B cell (primary cell): Measurements from ENCODE around the gene VWA5B1. TPM values are rescaled to one million over a fixed set of nuclear protein-coding genes. Genes with fewer than 3 reads are reported as not detected.
"Not testable (repeated sequence)": the region's sequence is repeated elsewhere in the genome, so short reads cannot be mapped to it uniquely, and the experiment has no call there.

ENCODE experiments used
- ATAC-seq: fragments of 200-7000 bp; cut with Tn5 transposase; one replicate; pipeline ENCODE4 v1.10.0; 2021; ENCODE audit warnings: low read depth, mild to moderate bottlenecking, moderate number of reproducible peaks, moderate library complexity
- CTCF ChIA-PET: fragments of 350-600 bp; sonication (Branson Sonifier 250); formaldehyde crosslinking; loops from one replicate; lab custom pipeline; 2021; ENCODE audit warnings: antibody characterized with exemption, inconsistent platforms; lab: Charles Lee
- POLR2A ChIA-PET: fragments of 350-600 bp; sonication (Branson Sonifier 250); formaldehyde crosslinking; loops from one replicate; lab custom pipeline; 2021; ENCODE audit warnings: antibody characterized with exemption; lab: Charles Lee
- DNase-seq: peaks from one replicate; pipeline ENCODE4 v3.0.0; 2013
- H2AFZ ChIP-seq: 2 replicates; pipeline ENCODE4 v1.6.1; 2012; ENCODE audit warnings: mild to moderate bottlenecking, low read depth, low read length; ENCODE audit not compliant: insufficient read depth, poor library complexity, severe bottlenecking
- H3K27ac ChIP-seq, 2 donors: 1 replicate in 1 of 2; 2 replicates in 1 of 2; pipeline ENCODE4 v1.5.1; 2012 to 2013; ENCODE audit warnings: low read length in 2 of 2, mild to moderate bottlenecking in 2 of 2, moderate library complexity in 1 of 2
- H3K27me3 ChIP-seq, 4 experiments: fragments of 200-600 bp in 1 of 4; sonication (generic) in 1 of 4; replicated peaks in 1 of 4; 1 replicate in 2 of 4; 2 replicates in 2 of 4; pipeline versions ENCODE4 v1.6.1 to v1.7.0; 2013 to 2016; ENCODE audit warnings: low read length in 3 of 4, mild to moderate bottlenecking in 2 of 4, mixed read lengths in 1 of 4, moderate library complexity in 1 of 4; ENCODE audit not compliant: insufficient read depth in 4 of 4, control insufficient read depth in 3 of 4; ENCODE audit errors: control extremely low read depth in 1 of 4
- H3K36me3 ChIP-seq, 2 experiments: replicated peaks in 1 of 2; 1 replicate in 1 of 2; 2 replicates in 1 of 2; pipeline versions ENCODE4 v1.6.1 to v1.7.1; 2013; ENCODE audit warnings: low read length in 1 of 2; ENCODE audit not compliant: insufficient read depth in 2 of 2, control insufficient read depth in 1 of 2; ENCODE audit errors: control extremely low read depth in 1 of 2, extremely low read depth in 1 of 2
- H3K4me1 ChIP-seq, 2 donors: fragments of 200-600 bp in 1 of 2; sonication (generic) in 1 of 2; 1 replicate in 1 of 2; 2 replicates in 1 of 2; pipeline versions ENCODE4 v1.5.1 to v1.6.1; 2013 to 2017; ENCODE audit warnings: low read length in 2 of 2; ENCODE audit not compliant: control insufficient read depth in 2 of 2, insufficient read depth in 2 of 2
- H3K4me2 ChIP-seq: replicated peaks from 2 replicates; pipeline ENCODE3; 2012; ENCODE audit warnings: mild to moderate bottlenecking, low read depth, low read length; ENCODE audit not compliant: poor library complexity, severe bottlenecking
- H3K4me3 ChIP-seq, 5 experiments: fragments of 200-600 bp in 1 of 5; sonication (generic) in 1 of 5; 1 replicate in 3 of 5; 2 replicates in 2 of 5; pipeline versions ENCODE4 v1.5.1 to v1.7.0; 2011 to 2016; ENCODE audit warnings: low read length in 4 of 5, mild to moderate bottlenecking in 4 of 5, low read depth in 2 of 5, control low read depth in 1 of 5, moderate library complexity in 1 of 5; ENCODE audit not compliant: insufficient read depth in 1 of 5; ENCODE audit errors: control extremely low read depth in 1 of 5, extremely low read depth in 1 of 5
- H3K79me2 ChIP-seq: fragments of 200-600 bp; sonication (generic); one replicate; pipeline ENCODE4 v1.6.0; 2016; ENCODE audit warnings: low read length; ENCODE audit not compliant: control insufficient read depth, insufficient read depth
- H3K9ac ChIP-seq: fragments of 200-600 bp; sonication (generic); 2 replicates; pipeline ENCODE4 v1.6.1; 2017; ENCODE audit warnings: mild to moderate bottlenecking, low read length, moderate library complexity
- H3K9me3 ChIP-seq, 3 donors: one replicate each; pipeline versions ENCODE4 v1.6.1 to v1.7.1; 2013; ENCODE audit warnings: low read length in 2 of 3; ENCODE audit not compliant: control insufficient read depth in 2 of 3, insufficient read depth in 1 of 3; ENCODE audit errors: control extremely low read depth in 1 of 3
- H4K20me1 ChIP-seq: 2 replicates; pipeline ENCODE4 v1.6.0; 2012; ENCODE audit warnings: mild to moderate bottlenecking, low read length; ENCODE audit not compliant: insufficient read depth, control insufficient read depth, poor library complexity, severe bottlenecking
- H3K27ac Mint-ChIP-seq: one replicate; pipeline ENCODE4 v1.8.0; 2021; ENCODE audit warnings: mixed read lengths
- H3K27me3 Mint-ChIP-seq: one replicate; pipeline ENCODE4 v1.8.0; 2021; ENCODE audit warnings: mixed read lengths
- H3K4me1 Mint-ChIP-seq: one replicate; pipeline ENCODE4 v1.8.0; 2021; ENCODE audit warnings: mixed read lengths
- H3K4me3 Mint-ChIP-seq: one replicate; pipeline ENCODE4 v1.8.0; 2021; ENCODE audit warnings: mixed read lengths
- H3K9me3 Mint-ChIP-seq: one replicate; pipeline ENCODE4 v1.8.0; 2022; ENCODE audit warnings: mixed read lengths; ENCODE audit not compliant: insufficient read depth
- CTCF ChIP-seq: fragments of 200-600 bp; IDR thresholded peaks from one replicate; pipeline ENCODE4 v1.8.0; 2022; ENCODE audit warnings: antibody characterized with exemption, mild to moderate bottlenecking
- EZH2 ChIP-seq: IDR thresholded peaks from 2 replicates; pipeline ENCODE4 v1.6.1; 2012; ENCODE audit warnings: borderline replicate concordance, low read depth, mild to moderate bottlenecking, moderate library complexity, low read length; ENCODE audit not compliant: insufficient read depth, poor library complexity, severe bottlenecking
- WGBS: methylation state at CpG from one replicate; pipeline ENCODE4 v1.1.5; 2013; ENCODE audit warnings: missing lambda C conversion rate; ENCODE audit not compliant: insufficient coverage; 5-methylcytosine and 5-hydroxymethylcytosine counted together
- intact Hi-C: fragments of 100-400 bp; cut with micrococcal nuclease; formaldehyde crosslinking; loops from one replicate; pipeline ENCODE4 v1.10.0; 2022
- polyA plus RNA-seq: library from polyadenylated mRNA; depleted of rRNA; stranded (reverse); fragments of >200 nt; gene quantifications from 2 replicates; pipeline ENCODE4 v1.2.3, GENCODE V29; 2012
- total RNA-seq, 2 donors: library from RNA; stranded (reverse); fragments of 120-200 nt in 1 of 2; gene quantifications; 1 replicate in 1 of 2; 2 replicates in 1 of 2; pipeline versions ENCODE4 v1.2.3 to v1.2.4, GENCODE V29; 2013 to 2022

The VWA5B1 gene
- total and polyA plus RNA-seq, 2 donors (not counting 1 experiment from before 2014, with no cell fraction given): not detected

- peaks cover 0 to 8% (median 0%) of the 10 kb centered on the region in 3 donors for H3K9me3 ChIP-seq
- ChIA-PET CTCF (no interaction called here), POLR2A (no interaction called here)
- peaks cover 0 to 10% (median 4%) of the 10 kb centered on the region in 4 experiments for H3K27me3 ChIP-seq
- H3K4me2 ChIP-seq: no peak overlapping the region
- Mint-ChIP-seq H3K27ac (no peak overlapping the region), H3K9me3 (peaks cover 7% of the 10 kb centered on the region), H3K4me1 (no peaks in the 10 kb centered on the region), H3K4me3 (no peak overlapping the region), H3K27me3 (peaks cover 72% of the 10 kb centered on the region)
- H2AFZ ChIP-seq: no peak overlapping the region
- no peaks in the 10 kb centered on the region for H3K36me3 ChIP-seq
- no peaks in the 10 kb centered on the region for H3K4me1 ChIP-seq
- TF ChIP-seq EZH2: no peak
- no peak for TF ChIP-seq CTCF
- WGBS: 100% methylated on average over 1 of the region's 3 CpGs
- no peaks in the 10 kb centered on the region for H3K79me2 ChIP-seq
- no peaks in the 10 kb centered on the region for H4K20me1 ChIP-seq
- DNase-seq (no peak), ATAC-seq (no peak)
- no peak overlapping the region for H3K27ac ChIP-seq
- no peak overlapping the region for H3K9ac ChIP-seq
- no peak overlapping the region for H3K4me3 ChIP-seq
- intact Hi-C loops: no loop called here
Measured at GRCh38 chr1:20285510-20285909, 5.2 kb upstream of the VWA5B1 start.

GRCh38 chr1:20287696-20288095, 3.0 kb upstream of the VWA5B1 start:
- ATAC-seq, H3K9ac ChIP-seq, H3K4me1 ChIP-seq, H3K79me2 ChIP-seq, H3K9me3 Mint-ChIP-seq, H4K20me1 ChIP-seq, H3K4me3 Mint-ChIP-seq, H3K4me3 ChIP-seq, H2AFZ ChIP-seq, H3K27ac ChIP-seq, H3K9me3 ChIP-seq, H3K36me3 ChIP-seq, H3K4me1 Mint-ChIP-seq, POLR2A ChIA-PET, DNase-seq, H3K27ac Mint-ChIP-seq, H3K4me2 ChIP-seq, intact Hi-C loops: not testable (repeated sequence)
- CTCF ChIA-PET: interaction anchor here (0.6 kb wide), 1 partner anchor 91 kb away, joined by 5 read pairs; no protein-coding TSS in a partner anchor
- peaks cover 81% of the 10 kb centered on the region for H3K27me3 Mint-ChIP-seq
- peaks cover 0 to 31% (median 10%) of the 10 kb centered on the region in 4 experiments for H3K27me3 ChIP-seq
- WGBS: no CpG with 5 or more reads among the region's 3 CpGs
